Activated T-helper 9 cell treated with anti-CD3 and anti-CD28 coated beads, Interleukin-2, amount 50 U/mL, for 16 hours (primary cell): ENCODE data around the gene HOXD10.

Source experiments
- DNase-seq: peaks from one replicate; pipeline ENCODE4 v3.0.0-alpha.2; 2020; ENCODE audit warnings: low read depth

The HOXD10 gene

GRCh38 chr2:176096243-176096985 is 20.2 kb upstream of the HOXD10 start:
- no peak for DNase-seq

- peak; percentile 19 for DNase-seq
Measured at GRCh38 chr2:176096986-176097819, 19.4 kb upstream of the HOXD10 start.

DNA sequence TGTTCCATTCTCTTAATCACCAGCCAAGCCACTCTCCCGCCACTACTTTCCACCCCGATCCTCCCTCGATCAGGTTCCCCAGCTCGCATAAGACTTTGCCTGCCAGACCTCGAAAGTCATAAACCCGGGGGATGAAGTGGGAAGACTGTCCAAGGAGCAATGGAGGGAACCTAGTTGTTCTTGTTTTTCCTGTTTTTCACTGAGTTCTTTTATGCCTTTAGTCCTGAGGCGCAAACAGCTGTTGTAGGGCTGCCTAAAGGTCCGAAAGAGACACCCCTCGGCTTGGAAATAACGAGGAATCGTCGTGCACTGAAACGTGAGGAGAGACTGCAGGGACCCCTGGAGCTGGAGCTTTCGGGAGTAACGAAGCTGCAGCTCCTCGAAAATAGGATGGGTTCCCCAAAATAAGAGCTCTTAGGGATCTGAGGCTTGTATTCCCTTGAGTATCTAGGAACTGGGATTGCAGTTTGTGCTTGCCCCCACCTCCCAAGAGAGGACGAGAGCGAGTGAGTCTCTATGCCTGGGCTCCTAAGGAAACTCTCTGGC is 18.7 kb upstream of the HOXD10 start:
- no peak for DNase-seq

- no peak for DNase-seq
Measured at GRCh38 chr2:176098366-176099158, 18.0 kb upstream of the HOXD10 start.

DNA sequence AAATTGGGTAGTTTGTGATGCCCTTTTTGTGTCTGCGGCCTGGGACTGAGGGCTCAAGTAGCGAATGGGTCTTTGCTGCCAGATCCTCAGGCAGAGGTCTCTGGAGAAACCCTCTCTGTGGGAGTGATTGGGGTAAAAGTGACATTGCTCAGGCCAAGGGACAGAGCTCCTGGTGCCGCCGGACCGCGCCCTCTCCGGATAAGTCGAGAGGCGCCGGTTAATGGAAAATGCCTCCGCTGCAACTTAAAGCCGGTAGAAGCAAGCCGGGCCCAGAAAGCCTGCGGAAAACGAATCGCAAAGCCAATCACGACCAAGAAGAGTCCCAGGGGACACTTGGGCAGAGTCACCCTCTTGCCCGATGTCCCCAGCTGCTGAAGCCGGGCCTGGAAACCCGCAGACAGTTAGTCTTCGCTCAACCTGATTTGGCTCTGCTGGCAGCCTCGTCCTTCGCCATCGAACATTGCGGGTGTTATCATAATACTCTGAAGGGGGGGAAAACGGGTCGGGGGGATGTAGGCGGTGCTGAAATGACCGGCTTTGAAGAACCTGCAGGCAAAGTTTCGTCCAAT is 17.3 kb upstream of the HOXD10 start:
- DNase-seq: no peak

DNA sequence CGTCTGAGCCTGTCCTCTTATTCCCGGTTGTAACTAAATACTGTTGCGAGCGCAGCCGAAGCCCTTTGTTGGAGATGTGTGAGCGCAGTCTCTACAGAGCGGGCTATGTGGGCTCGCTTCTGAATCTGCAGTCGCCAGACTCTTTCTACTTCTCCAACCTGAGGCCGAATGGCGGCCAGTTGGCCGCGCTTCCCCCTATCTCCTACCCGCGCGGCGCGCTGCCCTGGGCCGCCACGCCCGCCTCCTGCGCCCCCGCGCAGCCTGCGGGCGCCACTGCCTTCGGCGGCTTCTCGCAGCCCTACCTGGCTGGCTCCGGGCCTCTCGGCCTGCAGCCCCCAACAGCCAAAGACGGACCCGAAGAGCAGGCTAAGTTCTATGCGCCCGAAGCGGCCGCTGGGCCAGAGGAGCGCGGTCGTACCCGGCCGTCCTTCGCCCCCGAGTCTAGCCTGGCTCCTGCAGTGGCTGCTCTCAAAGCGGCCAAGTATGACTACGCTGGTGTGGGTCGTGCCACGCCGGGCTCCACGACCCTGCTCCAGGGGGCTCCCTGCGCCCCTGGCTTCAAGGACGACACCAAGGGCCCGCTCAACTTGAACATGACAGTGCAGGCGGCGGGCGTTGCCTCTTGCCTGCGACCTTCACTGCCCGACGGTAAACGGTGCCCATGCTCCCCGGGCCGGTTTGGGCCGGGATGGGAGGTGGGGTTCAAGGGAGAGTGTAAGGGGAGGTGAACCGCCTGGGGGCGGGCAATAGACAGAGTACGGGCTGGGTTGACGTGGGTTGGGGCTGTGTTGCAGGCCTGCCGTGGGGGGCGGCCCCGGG is 16.6 kb upstream of the HOXD10 start, which contains the start of gene HOXD12:
Gene HOXD12 (plus strand): TSS at position 68 of the 819 bp plus-strand sequence. CDS start 7 bp downstream, at position 75.
- DNase-seq: no peak

- no peak for DNase-seq
Measured at GRCh38 chr2:176100547-176101140, 15.9 kb upstream of the HOXD10 start.

DNA sequence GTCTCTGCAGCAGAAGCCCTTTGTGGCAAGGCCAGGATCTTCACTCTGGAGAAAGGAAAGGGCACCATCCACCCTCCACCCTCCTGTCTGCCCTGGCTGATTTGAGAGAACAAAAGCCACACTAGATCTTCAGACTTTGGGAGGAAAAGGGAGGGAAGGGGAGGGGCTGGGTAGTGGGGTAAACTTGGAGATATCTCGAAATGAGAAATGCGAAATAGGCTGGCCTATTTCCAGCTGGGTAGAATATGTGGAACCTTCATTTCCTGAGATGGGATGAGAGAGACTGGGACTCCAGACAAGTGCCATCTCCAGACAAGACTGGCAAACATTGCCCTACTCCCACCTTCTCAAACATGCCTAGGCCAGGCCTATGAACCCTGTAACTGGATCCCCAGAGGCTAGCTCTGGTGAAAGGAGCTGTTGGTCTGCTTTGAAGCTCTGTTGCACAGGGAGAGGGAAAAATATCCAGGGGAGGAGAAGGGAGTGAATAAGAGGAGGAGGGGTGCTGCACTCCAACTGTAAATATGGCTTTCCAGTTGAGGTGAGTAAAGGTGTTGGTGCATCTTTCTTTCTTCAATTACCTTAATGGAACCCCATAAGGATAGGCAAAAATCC is 15.3 kb upstream of the HOXD10 start:
- DNase-seq: no peak

DNA sequence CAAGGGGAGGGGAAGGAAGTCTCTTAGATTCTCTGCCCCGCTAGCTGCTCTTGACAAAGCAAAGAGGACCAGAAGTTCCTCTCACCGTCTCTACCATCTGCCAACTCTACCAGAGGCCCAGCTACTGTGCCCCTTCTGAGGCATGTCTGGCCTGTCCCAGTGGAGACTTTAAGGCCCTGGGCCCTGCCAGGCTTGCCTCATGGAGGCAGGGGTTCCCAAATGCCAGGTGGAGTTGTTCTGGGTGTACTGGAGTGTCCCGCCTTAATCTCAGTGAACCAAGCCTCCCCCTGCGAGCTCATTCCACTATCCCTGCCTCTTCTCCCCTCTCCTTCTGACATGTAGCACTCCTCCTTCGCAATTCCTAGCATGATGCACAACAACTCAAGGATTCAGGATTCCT is 14.7 kb upstream of the HOXD10 start:
- DNase-seq: no peak

DNA sequence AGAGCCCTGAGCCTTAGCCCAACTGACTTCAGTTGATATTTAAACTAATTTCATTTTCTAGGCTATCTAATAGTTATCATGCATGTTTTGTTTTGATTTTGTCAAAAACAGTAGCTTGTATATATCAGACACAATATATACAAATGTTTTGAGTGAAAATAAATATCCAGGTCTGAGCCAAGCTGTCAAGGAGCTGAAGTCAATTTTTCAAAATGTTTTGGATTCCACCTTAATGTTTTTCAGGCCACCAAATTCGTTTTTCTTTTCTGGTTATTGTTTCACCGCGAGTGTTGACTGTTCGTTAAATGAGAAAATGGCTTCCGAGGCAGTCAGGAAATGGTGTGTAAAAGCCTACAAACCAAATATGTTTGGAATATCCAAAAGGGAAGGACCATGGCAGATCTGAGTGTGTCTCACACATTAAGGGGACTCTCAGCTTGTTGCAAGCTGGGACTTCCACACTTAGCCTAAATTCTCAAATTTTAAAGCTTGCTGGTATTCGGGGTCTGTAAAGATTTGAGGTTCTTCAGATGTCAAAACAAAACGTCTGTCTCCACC is 14.2 kb upstream of the HOXD10 start:
- no peak for DNase-seq

- no peak for DNase-seq
Measured at GRCh38 chr2:176103194-176103593, 13.4 kb upstream of the HOXD10 start.

DNA sequence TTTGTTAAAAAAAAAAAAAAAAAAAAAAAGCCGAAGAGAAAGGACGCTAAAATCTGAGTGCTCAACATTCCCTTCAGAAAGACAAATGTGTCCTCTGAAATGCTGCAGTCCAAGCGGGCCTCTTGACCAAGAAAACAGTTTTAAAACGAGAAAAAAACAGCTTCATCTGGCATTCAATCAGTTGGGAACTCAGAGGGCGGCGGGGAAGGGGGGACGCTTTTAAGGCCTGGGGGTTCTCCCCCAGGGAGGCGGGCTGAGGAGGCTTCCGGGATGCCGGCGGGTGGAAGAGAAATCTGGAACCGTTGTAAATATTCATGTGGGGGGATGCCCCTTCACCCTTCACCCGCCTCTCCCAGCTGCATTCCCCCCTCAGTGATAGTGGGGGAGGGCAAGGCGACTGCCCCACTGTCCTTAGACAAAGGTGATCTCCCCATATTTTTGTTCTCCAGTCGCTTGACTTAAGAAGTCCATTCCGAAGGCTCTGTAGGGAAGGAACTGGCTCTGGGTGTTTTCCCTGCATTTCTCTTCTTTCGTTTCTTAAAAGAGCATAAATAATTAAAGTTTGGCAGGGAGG is 12.7 kb upstream of the HOXD10 start:
- no peak for DNase-seq

GRCh38 chr2:176104316-176105077 is 12.1 kb upstream of the HOXD10 start:
- DNase-seq: no peak

GRCh38 chr2:176105078-176105729 is 11.4 kb upstream of the HOXD10 start:
- DNase-seq: no peak

- no peak for DNase-seq
Measured at GRCh38 chr2:176105730-176106580, 10.6 kb upstream of the HOXD10 start.

DNA sequence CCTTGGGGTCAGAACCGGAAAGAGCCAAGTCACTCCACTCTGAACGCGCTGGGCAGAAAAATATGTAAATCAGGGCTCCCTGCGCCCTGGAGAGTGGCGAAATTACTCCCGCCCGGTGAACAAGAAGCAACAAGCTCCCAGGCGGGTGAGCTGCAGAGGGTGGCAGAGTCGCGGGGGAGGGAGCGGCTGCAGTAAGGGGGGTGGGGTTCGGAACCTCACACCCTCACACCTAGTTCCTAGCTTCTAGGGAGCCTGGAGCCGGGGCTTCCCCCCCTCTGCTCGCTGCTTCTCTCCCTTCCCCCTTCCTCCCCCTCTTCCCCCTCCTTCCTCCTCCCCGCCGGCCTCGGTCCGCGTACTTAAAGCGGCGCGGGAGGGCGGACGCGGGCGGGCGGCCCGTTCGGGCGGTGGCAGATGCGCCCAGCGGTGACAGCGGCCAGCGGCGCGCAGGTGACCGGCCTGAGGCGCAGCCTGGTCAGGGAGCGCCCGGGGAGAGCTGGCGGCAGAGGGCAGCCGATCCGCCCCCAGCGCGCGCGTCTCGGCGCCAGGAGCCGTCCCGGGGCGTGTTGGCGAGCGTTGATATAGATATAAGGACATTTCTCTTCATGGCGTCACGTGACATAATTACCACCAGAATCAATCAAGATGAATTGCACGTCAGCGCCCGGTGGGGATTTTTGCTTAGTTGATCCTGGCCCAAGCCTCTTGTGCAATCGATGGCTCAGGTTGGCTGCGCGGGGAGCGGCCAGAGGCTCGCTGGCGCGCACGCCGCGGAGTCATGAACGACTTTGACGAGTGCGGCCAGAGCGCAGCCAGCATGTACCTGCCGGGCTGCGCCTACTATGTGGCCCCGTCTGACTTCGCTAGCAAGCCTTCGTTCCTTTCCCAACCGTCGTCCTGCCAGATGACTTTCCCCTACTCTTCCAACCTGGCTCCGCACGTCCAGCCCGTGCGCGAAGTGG is 9.7 kb upstream of the HOXD10 start, which contains the start of gene HOXD11:
Gene HOXD11 (plus strand): TSS at position 700 of the 959 bp plus-strand sequence. CDS start 76 bp downstream, at position 776.
- no peak for DNase-seq
